NCI-H146 treated with DMSO at 0.1 percent for 48 hours (cell line): ENCODE measurements around the gene PIGP.
A peak's percentile ranks its signal among the peaks of the same experiment; 100 is the strongest.
"Not testable (repeated sequence)": the region's sequence is repeated elsewhere in the genome, so short reads cannot be mapped to it uniquely, and the experiment has no call there.

Source experiments
- DNase-seq: peaks from one replicate; lab custom pipeline; 2025; ENCODE audit not compliant: unreplicated experiment; lab: John Stamatoyannopoulos, UW

The PIGP gene

DNA sequence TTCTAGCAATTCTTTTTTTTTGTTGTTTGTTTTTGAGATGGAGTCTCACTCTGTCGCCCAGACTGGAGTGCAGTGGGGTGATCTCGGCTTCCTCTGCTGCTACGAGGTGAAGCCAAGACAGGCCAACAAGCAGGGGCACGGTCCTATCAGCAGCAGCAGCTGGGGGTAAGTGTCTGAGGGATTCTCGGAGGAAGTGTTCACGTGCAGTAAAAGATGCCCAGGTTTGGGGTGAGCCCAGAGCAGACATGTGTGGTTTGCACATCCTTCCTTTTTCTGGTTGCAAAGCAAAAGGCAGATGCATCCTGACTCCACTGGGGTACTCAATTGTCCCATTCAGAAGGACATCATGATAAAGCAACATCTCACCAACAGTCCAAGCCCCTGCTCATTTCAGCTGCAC is 27.7 kb downstream of the PIGP start:
- no peak for DNase-seq

DNA sequence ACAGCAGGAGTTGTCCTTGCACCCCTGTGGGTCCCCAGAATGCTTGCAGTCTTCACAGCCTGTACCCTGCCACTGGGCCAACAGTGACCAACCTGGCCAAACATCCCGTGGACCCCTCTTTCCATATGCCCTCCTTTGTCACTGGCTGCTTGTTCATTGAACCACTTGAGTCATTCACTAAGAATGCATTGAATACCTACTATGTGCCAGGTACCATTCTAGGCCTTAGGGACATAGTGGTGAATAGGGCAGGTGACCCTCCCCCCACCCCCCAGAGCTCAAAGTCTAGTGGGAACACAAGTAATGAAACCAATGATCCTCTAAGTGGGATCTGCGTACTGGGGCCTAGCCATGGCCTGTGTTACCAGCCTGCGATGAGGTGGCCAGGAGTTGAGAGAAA is 28.2 kb downstream of the PIGP start:
- no peak for DNase-seq

DNA sequence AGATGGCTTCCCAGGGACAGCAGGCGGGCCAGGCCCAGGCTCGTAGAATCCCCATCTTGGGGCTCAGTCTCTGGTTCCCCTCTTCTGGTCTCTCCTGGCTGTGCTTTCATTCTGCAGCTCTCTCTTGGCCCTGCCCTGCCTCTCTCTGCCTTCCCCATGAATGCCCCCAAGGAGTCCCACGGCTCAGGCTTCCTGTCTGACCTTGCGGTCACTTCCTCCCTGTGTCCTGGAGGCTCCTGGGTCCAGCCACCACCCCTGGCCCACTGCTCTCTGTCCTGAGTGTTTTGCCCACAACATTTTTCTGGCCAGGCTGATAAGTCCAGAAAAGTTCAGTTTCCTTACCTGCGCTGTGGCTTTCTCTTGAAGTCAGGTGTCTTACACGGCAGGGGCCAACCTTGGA is 29.1 kb downstream of the PIGP start:
- DNase-seq, result no peak

DNA sequence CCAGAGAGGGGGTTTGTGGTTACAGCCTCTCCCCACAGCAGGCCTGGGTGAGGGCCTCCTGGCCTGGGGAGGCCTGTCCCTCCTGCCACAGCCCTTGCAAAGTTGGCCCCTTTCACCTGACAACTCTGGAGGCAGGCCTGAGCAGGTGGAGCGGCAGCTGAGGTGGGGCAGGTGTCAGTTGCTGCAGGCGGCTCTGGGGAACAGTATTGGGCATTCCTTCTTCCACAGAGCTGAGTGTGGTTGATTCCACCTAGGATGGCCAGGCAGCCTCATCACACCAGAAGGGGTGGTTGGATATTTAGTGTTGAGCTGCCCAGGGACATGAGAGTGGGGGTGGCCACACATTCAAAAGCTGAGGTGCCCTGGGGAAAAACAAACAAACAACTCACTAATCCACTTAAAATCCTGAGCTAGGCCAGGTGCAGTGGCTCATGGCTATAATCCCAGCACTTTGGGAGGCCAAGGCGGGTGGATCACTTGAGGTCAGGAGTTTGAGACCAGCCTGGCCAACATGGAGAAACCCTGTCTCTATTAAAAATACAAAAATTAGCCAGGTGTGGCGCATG is 31.1 kb downstream of the PIGP start:
- DNase-seq, result peak; percentile 35

DNA sequence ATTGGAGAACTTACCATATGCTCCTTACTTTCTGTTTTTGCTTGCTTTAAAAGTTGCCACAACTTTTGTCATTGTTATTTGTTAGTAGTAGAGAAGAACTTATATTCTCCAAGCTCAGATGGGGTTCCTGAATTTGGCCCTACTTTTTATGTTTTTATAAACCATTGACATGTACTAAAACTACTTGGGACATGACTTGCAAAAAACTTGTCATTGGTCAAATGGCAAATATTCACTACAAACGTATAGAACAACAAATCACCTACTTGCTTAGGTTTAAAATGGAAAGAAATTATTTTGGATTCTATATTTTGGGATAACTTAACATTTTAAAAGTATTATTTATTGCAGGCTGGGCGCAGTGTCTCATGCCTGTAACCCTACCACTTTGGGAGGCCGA is 32.7 kb downstream of the PIGP start:
- no peak for DNase-seq

DNA sequence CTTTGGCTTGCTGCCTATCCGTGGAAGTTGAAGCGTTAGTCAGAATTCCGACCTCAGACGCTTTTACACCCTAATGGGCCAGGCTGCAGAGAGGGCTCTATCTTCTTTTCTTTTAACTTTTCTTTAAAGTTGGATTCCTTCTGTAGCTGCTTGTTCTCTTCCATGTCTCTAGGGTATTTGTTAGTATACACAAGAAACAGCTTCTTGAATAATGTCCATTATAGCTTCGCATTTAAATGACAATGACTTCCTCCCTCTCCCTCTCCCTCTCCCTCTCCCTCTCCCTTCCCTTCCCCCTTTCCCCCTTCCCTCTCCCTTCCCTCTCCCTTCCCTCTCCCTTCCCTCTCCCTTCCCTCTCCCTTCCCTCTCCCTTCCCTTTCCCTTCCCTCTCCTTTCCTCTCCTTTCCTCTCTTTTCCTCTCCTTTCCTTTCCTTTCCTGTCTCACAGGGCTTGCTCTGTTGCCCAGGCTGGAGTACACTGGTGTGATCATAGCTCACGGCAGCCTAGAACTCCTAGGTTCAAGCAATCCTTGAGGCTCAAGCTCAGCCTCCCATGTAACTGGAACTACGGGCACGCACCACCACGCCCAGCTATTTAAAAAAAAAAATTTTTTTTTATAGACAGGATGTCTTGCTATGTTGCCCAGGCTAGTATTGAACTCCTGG is 33.3 kb downstream of the PIGP start:
- no peak for DNase-seq

DNA sequence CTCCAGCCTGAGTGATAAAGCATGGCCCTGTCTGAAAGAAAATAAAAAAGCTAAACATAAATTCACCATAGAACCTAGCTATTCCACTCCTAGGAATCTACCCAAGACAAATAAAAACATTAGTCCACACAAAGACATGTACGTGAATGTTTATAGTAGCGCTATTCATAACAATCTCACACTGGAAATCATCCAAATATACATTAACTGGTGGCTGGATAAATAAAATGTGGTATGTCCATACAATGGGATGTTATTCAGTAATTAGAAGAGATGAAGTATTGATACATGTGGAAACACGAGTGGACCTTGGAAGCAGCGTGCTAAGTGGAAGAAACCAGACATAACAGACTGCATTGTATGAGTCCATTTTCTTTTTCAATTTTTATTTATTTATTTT is 36.7 kb downstream of the PIGP start:
- no peak for DNase-seq

DNA sequence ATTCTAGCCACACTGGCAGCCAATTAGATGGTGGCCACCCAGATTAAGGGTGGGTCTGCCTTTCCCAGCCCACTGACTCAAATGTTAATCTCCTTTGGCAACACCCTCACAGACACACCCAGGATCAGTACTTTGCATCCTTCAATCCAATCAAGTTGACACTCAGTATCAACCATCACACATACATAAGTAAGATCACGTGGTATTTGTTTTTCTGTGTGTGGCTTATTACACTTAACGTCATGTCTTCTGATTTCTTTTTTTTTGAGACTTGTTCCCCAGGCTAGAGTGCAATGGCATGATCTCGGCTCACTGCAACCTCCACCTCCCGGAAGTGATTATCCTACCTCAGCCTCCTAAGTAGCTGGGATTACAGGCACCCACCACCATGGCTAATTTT is 38.5 kb downstream of the PIGP start:
- not testable (repeated sequence) for DNase-seq

DNA sequence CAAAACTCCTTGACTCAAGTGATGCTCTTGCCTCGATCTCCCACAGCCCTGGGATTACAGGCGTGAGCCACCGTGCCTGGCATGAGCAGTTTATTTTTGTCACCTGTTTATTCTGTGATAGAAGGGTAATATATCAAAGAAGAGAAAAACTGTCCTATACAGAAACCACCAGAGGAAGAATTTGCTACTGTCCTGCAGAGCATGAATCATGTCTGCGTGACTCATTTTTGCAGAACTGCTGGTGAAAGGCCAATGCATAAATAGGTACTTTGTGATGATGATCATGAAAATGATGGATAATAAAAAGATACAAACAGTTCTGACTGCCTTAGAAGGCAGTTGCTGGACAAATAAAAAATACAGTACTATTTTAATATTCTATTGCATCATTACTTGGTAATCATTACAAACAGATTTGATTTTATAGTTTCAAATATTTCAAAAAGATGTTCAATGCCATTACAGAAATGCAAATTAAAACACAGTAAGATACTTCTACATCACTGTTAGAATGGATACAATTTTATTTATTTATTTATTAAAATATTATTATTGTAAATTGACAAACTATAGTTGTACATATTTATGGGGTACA is 39.9 kb downstream of the PIGP start:
- no peak for DNase-seq

DNA sequence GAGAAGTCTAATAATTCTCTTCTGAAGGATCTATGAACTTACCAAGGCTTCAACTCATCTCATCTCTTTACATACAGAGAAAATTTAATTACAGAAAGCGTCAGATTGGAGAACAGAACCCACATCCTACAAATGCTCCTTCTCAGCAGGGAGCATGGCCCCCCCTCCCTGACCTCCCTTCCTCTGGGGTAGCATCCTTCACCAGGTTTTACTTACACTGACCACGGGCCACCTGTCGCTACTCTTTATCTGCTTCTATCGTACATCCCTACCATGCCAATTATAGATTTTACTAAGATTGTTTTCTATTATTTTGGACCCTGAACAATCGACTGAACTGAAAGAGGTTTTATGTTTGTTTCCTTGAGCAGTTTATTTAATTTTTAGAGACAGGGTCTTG is 40.6 kb downstream of the PIGP start:
- no peak for DNase-seq

DNA sequence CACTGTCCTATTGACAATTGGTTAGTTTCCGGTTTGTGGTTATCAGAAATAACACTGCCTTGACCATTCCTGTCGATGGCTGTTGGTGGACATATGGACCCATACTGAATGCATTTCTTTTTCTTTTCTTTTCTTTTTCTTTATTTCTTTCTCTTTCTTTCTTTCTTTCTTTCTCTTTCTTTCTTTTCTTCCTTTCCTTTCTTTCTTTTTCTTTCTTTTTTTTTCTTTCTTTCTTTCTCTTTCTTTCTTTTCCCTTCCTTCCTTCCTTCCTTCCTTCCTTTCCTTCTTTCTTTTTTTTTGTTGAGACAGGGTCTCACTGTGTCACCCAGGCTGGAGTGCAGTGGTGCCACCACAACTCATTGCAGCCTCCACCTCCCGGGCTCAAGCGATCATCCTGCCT is 42.0 kb downstream of the PIGP start:
- no peak for DNase-seq

DNA sequence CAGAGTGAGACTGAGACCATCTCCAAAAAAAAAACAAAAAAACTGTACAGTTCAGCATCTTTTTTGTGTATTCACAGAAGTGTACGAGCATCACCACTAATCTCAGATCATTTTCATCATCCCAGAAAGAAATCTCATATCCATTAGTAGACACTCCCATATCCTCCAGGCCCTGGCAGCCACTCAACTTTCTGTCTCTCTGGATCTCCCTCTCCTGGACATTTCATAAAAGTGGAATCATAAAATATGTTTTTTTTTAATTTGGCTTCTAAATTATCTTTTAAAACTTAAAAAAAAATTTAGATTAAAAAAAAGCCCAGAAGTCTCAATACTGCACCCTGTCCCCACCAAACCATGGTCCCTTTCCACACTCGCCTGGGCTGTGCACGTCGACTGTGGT is 44.3 kb downstream of the PIGP start:
- DNase-seq, result no peak

DNA sequence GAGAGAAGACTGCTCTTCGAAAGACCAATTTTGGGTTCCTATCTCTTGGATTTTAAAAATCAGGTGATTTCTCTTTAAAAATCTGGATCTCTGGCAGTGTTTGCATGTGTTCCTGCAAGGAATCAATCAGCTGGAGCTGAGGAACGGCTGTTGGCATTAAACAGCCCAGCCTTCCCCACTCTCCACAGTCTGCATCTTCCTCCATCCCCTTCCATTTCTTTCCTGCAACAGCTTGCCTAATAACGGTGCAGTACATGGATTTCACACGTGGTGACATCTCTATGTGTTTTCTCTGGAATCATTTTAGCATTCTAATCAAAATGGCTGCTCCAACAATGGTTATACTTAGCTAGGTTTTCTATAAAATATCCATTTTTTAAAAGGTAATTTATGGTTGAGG is 46.4 kb downstream of the PIGP start:
- no peak for DNase-seq

DNA sequence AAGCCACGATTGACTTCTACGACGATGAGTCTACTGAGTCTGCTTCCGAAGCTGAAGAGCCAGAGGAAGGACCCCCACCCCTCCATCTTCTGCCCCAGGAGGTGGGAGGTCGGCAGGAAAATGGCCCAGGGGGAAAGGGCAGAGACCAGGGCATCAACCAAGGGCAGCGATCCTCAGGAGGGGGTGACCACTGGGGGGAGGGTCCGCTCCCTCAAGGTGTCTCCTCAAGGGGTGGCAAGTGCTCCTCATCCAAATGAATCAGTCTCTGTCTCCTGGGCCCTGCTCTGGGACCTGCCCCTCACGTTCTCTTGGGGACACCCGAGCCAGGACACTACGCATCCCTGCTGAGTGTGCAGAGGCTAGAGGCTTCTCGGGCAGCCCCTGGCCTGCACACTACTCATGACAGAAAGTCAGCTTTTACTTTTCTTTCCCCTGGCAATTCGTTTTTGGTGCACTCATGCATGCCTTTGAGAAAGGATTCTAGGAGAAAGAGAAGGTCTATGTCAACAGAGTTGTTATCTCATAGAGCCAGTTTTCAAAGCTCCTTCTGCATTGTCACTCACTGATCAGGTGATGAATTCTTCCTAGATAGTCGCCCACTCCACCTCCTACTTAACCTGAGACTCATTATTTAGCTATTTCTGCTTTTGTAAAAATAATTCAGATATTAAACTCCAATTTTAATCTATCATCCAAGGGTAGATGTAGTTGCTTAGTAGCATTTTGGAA is 54.8 kb downstream of the PIGP start:
- DNase-seq, result no peak
